Neural cell (in vitro differentiated cells): ENCODE data around the gene PIK3R1. TPM values are rescaled to one million over a fixed set of nuclear protein-coding genes. Genes with fewer than 3 reads are reported as not detected.

Experiments used
- H2AFZ ChIP-seq: fragments of 200-600, 300-800 bp; sonication (generic), shearing (Covaris generic); 2 replicates; pipeline ENCODE4 v1.6.0; 2014; ENCODE audit warnings: low read depth, mild to moderate bottlenecking, antibody characterized with exemption, low read length, moderate library complexity
- H3F3A ChIP-seq: fragments of 200-600 bp; shearing (Covaris generic); 2 replicates; pipeline ENCODE4 v1.6.1; 2016; ENCODE audit warnings: mild to moderate bottlenecking, moderate library complexity, mixed read lengths, antibody characterized with exemption, low read length; ENCODE audit not compliant: insufficient read depth, poor library complexity, severe bottlenecking
- H3K27ac ChIP-seq: fragments of 200-600, 300-800 bp; sonication (generic), shearing (Covaris generic); 2 replicates; pipeline ENCODE4 v1.5.1; 2014; ENCODE audit warnings: mild to moderate bottlenecking, low read length, moderate library complexity
- H3K27me3 ChIP-seq: fragments of 300-800, 200-600 bp; sonication (generic), shearing (Covaris generic); 2 replicates; pipeline ENCODE4 v1.6.0; 2014; ENCODE audit warnings: mild to moderate bottlenecking, low read depth, low read length, moderate library complexity; ENCODE audit not compliant: insufficient read depth
- H3K36me3 ChIP-seq: fragments of 300-800, 200-600 bp; sonication (generic), shearing (Covaris generic); 2 replicates; pipeline ENCODE4 v1.5.1; 2014; ENCODE audit warnings: mild to moderate bottlenecking, antibody characterized with exemption, low read length, moderate library complexity; ENCODE audit not compliant: insufficient read depth
- H3K4me2 ChIP-seq: fragments of 300-800, 200-600 bp; sonication (generic), shearing (Covaris generic); 2 replicates; pipeline ENCODE4 v1.6.0; 2014; ENCODE audit warnings: mild to moderate bottlenecking, low read length
- H3K4me3 ChIP-seq: fragments of 300-800, 200-600 bp; sonication (generic), shearing (Covaris generic); 2 replicates; pipeline ENCODE4 v1.5.1; 2014; ENCODE audit warnings: mild to moderate bottlenecking, low read length, moderate library complexity
- H3K79me2 ChIP-seq: fragments of 200-600 bp; shearing (Covaris generic); replicated peaks from 2 replicates; pipeline ENCODE4 v1.6.0; 2014; ENCODE audit warnings: mild to moderate bottlenecking, low read length, moderate library complexity; ENCODE audit not compliant: insufficient read depth
- H3K9ac ChIP-seq: fragments of 300-800, 200-600 bp; sonication (generic), shearing (Covaris generic); 2 replicates; pipeline ENCODE4 v1.6.1; 2016; ENCODE audit warnings: mild to moderate bottlenecking, low read length, mixed read lengths
- H3K9me2 ChIP-seq: fragments of 200-600 bp; shearing (Covaris generic); 2 replicates; pipeline ENCODE4 v1.6.1; 2016; ENCODE audit warnings: mild to moderate bottlenecking, low read length, mixed read lengths; ENCODE audit not compliant: insufficient read depth
- H3K9me3 ChIP-seq: fragments of 200-600, 300-800 bp; sonication (generic), shearing (Covaris generic); 2 replicates; pipeline ENCODE4 v1.6.1; 2016; ENCODE audit warnings: mild to moderate bottlenecking, mixed run types, low read length, moderate library complexity, mixed read lengths
- H4K20me1 ChIP-seq: fragments of 200-600 bp; shearing (Covaris generic); 2 replicates; pipeline ENCODE4 v1.6.1; 2016; ENCODE audit warnings: mild to moderate bottlenecking, mixed run types; ENCODE audit not compliant: insufficient read depth
- CTCF ChIP-seq: fragments of 450-650 bp; IDR thresholded peaks from 2 replicates; pipeline ENCODE4 v1.5.1; 2014; ENCODE audit warnings: antibody characterized with exemption, mild to moderate bottlenecking, moderate library complexity; ENCODE audit not compliant: poor library complexity, severe bottlenecking
- EP300 ChIP-seq: fragments of 450-650 bp; conservative IDR thresholded peaks from 2 replicates; pipeline ENCODE4 v1.6.1; 2014; ENCODE audit warnings: antibody characterized with exemption, mild to moderate bottlenecking, moderate library complexity; ENCODE audit not compliant: poor library complexity, severe bottlenecking
- EZH2 ChIP-seq: fragments of 200-600, 300-800 bp; shearing (Covaris generic), sonication (generic); IDR thresholded peaks from 2 replicates; pipeline ENCODE4 v1.6.1; 2014; ENCODE audit warnings: antibody characterized with exemption, low read length, borderline replicate concordance, mild to moderate bottlenecking; ENCODE audit not compliant: insufficient read depth, poor library complexity, severe bottlenecking
- MXI1 ChIP-seq: fragments of 450-650 bp; conservative IDR thresholded peaks from 2 replicates; pipeline ENCODE4 v1.6.1; 2014; ENCODE audit warnings: antibody characterized with exemption, mild to moderate bottlenecking; ENCODE audit not compliant: poor library complexity, severe bottlenecking
- POLR2AphosphoS5 ChIP-seq: IDR thresholded peaks from 2 replicates; pipeline ENCODE4 v1.6.1; 2012
- RAD21 ChIP-seq: fragments of 450-650 bp; conservative IDR thresholded peaks from 2 replicates; pipeline ENCODE4 v1.6.1; 2014; ENCODE audit warnings: antibody characterized with exemption, mild to moderate bottlenecking, moderate library complexity
- SMC3 ChIP-seq: fragments of 450-650 bp; conservative IDR thresholded peaks from 2 replicates; pipeline ENCODE4 v1.6.1; 2014; ENCODE audit warnings: antibody characterized with exemption, mild to moderate bottlenecking, moderate library complexity; ENCODE audit not compliant: poor library complexity
- TAF1 ChIP-seq: IDR thresholded peaks from 2 replicates; pipeline ENCODE4 v1.6.1; 2012; ENCODE audit warnings: low read depth
- polyA plus RNA-seq: library from polyadenylated mRNA; depleted of rRNA; stranded (reverse); fragments of >200 nt; gene quantifications from 2 replicates; pipeline ENCODE4 v1.2.3, GENCODE V29; 2014
- TF ChIP-seq, protein P1 (sequence below): IDR thresholded peaks from 2 replicates; pipeline ENCODE4 v1.6.1; 2012; ENCODE audit warnings: borderline replicate concordance

PIK3R1 gene
- polyA plus RNA-seq, 1 donor from 2014 or later: 41.9 TPM

DNA sequence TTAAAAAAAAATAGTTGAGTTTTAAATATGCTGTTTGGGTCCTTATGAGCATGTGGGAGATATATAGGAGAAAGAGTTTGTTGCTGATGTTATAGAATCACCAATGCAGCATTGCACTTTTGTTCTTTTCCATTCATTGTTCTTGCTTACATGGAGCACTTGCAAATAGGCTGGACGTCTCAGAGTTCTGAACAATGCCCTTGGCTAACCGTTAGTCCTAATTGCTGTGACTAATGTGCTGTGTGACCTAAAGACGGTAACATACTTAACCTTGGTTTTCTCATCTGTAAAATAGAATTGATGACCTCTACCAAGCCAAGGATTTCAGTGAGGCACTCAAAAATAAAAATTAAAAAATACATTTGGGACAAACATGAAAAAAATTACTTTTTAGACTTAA, 29.8 kb downstream of the PIK3R1 start:
- H4K20me1 ChIP-seq: no peaks in the 10 kb centered on the region
- peaks cover 23% of the 10 kb centered on the region for H3K79me2 ChIP-seq
- H3K4me3 ChIP-seq: no peak overlapping the region
- H3F3A ChIP-seq: no peaks in the 10 kb centered on the region
- no peaks in the 10 kb centered on the region for H3K9me3 ChIP-seq
- H3K4me2 ChIP-seq: no peak overlapping the region
- H3K9me2 ChIP-seq: no peaks in the 10 kb centered on the region
- H2AFZ ChIP-seq: no peak overlapping the region
- TF ChIP-seq CTCF (no peak), EP300 (no peak), MXI1 (no peak), EZH2 (no peak), TAF1 (no peak), SMC3 (no peak), POLR2AphosphoS5 (no peak), RAD21 (no peak)
- TF ChIP-seq, protein P1, sequence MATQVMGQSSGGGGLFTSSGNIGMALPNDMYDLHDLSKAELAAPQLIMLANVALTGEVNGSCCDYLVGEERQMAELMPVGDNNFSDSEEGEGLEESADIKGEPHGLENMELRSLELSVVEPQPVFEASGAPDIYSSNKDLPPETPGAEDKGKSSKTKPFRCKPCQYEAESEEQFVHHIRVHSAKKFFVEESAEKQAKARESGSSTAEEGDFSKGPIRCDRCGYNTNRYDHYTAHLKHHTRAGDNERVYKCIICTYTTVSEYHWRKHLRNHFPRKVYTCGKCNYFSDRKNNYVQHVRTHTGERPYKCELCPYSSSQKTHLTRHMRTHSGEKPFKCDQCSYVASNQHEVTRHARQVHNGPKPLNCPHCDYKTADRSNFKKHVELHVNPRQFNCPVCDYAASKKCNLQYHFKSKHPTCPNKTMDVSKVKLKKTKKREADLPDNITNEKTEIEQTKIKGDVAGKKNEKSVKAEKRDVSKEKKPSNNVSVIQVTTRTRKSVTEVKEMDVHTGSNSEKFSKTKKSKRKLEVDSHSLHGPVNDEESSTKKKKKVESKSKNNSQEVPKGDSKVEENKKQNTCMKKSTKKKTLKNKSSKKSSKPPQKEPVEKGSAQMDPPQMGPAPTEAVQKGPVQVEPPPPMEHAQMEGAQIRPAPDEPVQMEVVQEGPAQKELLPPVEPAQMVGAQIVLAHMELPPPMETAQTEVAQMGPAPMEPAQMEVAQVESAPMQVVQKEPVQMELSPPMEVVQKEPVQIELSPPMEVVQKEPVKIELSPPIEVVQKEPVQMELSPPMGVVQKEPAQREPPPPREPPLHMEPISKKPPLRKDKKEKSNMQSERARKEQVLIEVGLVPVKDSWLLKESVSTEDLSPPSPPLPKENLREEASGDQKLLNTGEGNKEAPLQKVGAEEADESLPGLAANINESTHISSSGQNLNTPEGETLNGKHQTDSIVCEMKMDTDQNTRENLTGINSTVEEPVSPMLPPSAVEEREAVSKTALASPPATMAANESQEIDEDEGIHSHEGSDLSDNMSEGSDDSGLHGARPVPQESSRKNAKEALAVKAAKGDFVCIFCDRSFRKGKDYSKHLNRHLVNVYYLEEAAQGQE: no peak
- no peak overlapping the region for H3K9ac ChIP-seq
- no peak overlapping the region for H3K27ac ChIP-seq
- no peaks in the 10 kb centered on the region for H3K36me3 ChIP-seq
- H3K27me3 ChIP-seq: no peaks in the 10 kb centered on the region

- Histone ChIP-seq H3K79me2 (peaks cover 26% of the 10 kb centered on the region), H3K27ac (no peak overlapping the region), H3K27me3 (no peaks in the 10 kb centered on the region), H3K9me2 (no peaks in the 10 kb centered on the region), H3K9me3 (no peaks in the 10 kb centered on the region), H2AFZ (no peak overlapping the region), H3K4me3 (no peak overlapping the region), H3K9ac (no peak overlapping the region), H3F3A (no peaks in the 10 kb centered on the region), H4K20me1 (no peaks in the 10 kb centered on the region), H3K36me3 (no peaks in the 10 kb centered on the region), H3K4me2 (no peak overlapping the region)
- TF ChIP-seq CTCF (peak; percentile 36), SMC3 (no peak), RAD21 (peak; percentile 36), POLR2AphosphoS5 (no peak)
These were observed 31.2 kb downstream of the PIK3R1 start for GRCh38 chr5:68246802-68247201.
